H1 (cell line): ENCODE results near the gene ATXN8OS. TPM values are rescaled to one million over a fixed set of nuclear protein-coding genes. Genes with fewer than 3 reads are reported as not detected.

Experiments
- CTCF ChIA-PET: fragments of 300-600 bp; sonication (Branson Sonifier 250); formaldehyde crosslinking; loops from one replicate; lab custom pipeline; 2021; ENCODE audit not compliant: partially characterized antibody; lab: Charles Lee
- POLR2A ChIA-PET: fragments of 300-600 bp; sonication (Branson Sonifier 250); formaldehyde crosslinking; loops from one replicate; lab custom pipeline; 2021; ENCODE audit warnings: inconsistent platforms; ENCODE audit not compliant: partially characterized antibody; lab: Charles Lee
- DNase-seq, 2 experiments: peaks; one replicate each; pipeline versions ENCODE4 v3.0.0 to v3.0.0-alpha.2; 2010 to 2022; ENCODE audit warnings: low spot score in 2 of 2, low read depth in 1 of 2, mixed read lengths in 1 of 2
- FAIRE-seq: peaks from 2 replicates; lab custom pipeline; 2011; peaks lifted over from hg19 to GRCh38; lab: Jason Lieb, UNC
- H2AFZ ChIP-seq: 2 replicates; pipeline ENCODE4 v1.8.1; 2012; ENCODE audit warnings: low read length, inconsistent platforms
- H2AK5ac ChIP-seq: 2 replicates; pipeline ENCODE4 v1.6.1; 2013; ENCODE audit warnings: low read depth, low read length
- H2BK120ac ChIP-seq: replicated peaks from 2 replicates; pipeline ENCODE3; 2013; ENCODE audit warnings: low read depth, low read length, inconsistent platforms
- H2BK12ac ChIP-seq: 2 replicates; pipeline ENCODE4 v1.6.1; 2013; ENCODE audit warnings: low read depth, low read length
- H2BK15ac ChIP-seq: 2 replicates; pipeline ENCODE4 v1.6.1; 2013; ENCODE audit warnings: low read length
- H2BK20ac ChIP-seq: 2 replicates; pipeline ENCODE4 v1.6.1; 2013; ENCODE audit warnings: low read length
- H2BK5ac ChIP-seq: 2 replicates; pipeline ENCODE4 v1.6.1; 2013; ENCODE audit warnings: low read depth, low read length
- H3K14ac ChIP-seq: 2 replicates; pipeline ENCODE4 v1.6.1; 2013; ENCODE audit warnings: inconsistent platforms; ENCODE audit not compliant: insufficient read length
- H3K18ac ChIP-seq: 2 replicates; pipeline ENCODE4 v1.6.1; 2013; ENCODE audit warnings: low read length; ENCODE audit errors: extremely low read depth
- H3K23ac ChIP-seq: 2 replicates; pipeline ENCODE4 v1.6.1; 2013; ENCODE audit warnings: inconsistent platforms; ENCODE audit not compliant: insufficient read length
- H3K23me2 ChIP-seq: 2 replicates; pipeline ENCODE4 v1.6.1; 2013; ENCODE audit warnings: low read depth, low read length
- H3K27ac ChIP-seq: 2 replicates; pipeline ENCODE4 v1.6.1; 2011; ENCODE audit warnings: low read depth, low read length, inconsistent platforms
- H3K27me3 ChIP-seq, 4 experiments: replicated peaks in 1 of 4; 1 replicate in 1 of 4; 2 replicates in 3 of 4; pipeline versions ENCODE4 v1.6.1 to v1.8.1; 2011 to 2013; ENCODE audit warnings: low read length in 3 of 4, mild to moderate bottlenecking in 3 of 4, inconsistent platforms in 2 of 4, mixed read lengths in 2 of 4, moderate library complexity in 1 of 4; ENCODE audit not compliant: control insufficient read depth in 3 of 4, insufficient read depth in 3 of 4; ENCODE audit errors: extremely low read depth in 1 of 4
- H3K36me3 ChIP-seq, 4 experiments: 2 replicates each; pipeline versions ENCODE4 v1.6.1 to v1.8.1; 2011 to 2013; ENCODE audit warnings: mild to moderate bottlenecking in 4 of 4, low read length in 3 of 4, moderate library complexity in 2 of 4, control low read depth in 1 of 4, inconsistent platforms in 1 of 4; ENCODE audit not compliant: insufficient read depth in 4 of 4, control insufficient read depth in 2 of 4
- H3K4ac ChIP-seq: replicated peaks from 2 replicates; pipeline ENCODE3; 2013; ENCODE audit warnings: low read length, low read depth, mixed read lengths, inconsistent platforms; ENCODE audit not compliant: insufficient read length
- H3K4me1 ChIP-seq, 4 experiments: replicated peaks in 1 of 4; 1 replicate in 1 of 4; 2 replicates in 3 of 4; pipeline versions ENCODE4 v1.6.1 to v1.8.1; 2011 to 2013; ENCODE audit warnings: low read length in 3 of 4, inconsistent platforms in 2 of 4, mixed read lengths in 1 of 4; ENCODE audit not compliant: insufficient read depth in 4 of 4, control insufficient read depth in 3 of 4
- H3K4me2 ChIP-seq, 2 experiments: 2 replicates each; pipeline versions ENCODE4 v1.6.1 to v1.8.1; 2011 to 2013; ENCODE audit warnings: low read depth in 2 of 2, low read length in 2 of 2, control low read depth in 1 of 2, inconsistent platforms in 1 of 2, mild to moderate bottlenecking in 1 of 2; ENCODE audit not compliant: insufficient read depth in 1 of 2
- H3K4me3 ChIP-seq, 4 experiments: fragments of 200-600, 300-600 bp in 1 of 4; sonication (generic), shearing (Covaris generic), sonication (Bioruptor Twin) in 1 of 4; 2 replicates each; pipeline versions ENCODE4 v1.5.1 to v1.8.1; 2011 to 2016; ENCODE audit warnings: low read length in 4 of 4, low read depth in 3 of 4, control low read depth in 2 of 4, inconsistent platforms in 2 of 4, mild to moderate bottlenecking in 2 of 4, mixed read lengths in 1 of 4, moderate library complexity in 1 of 4; ENCODE audit not compliant: insufficient read depth in 2 of 4; ENCODE audit errors: extremely low read depth in 1 of 4
- H3K56ac ChIP-seq: replicated peaks from 2 replicates; pipeline ENCODE3; 2013; ENCODE audit warnings: low read depth, mild to moderate bottlenecking, mixed read lengths, low read length, inconsistent platforms; ENCODE audit not compliant: insufficient read length
- H3K79me1 ChIP-seq: 2 replicates; pipeline ENCODE4 v1.6.1; 2013; ENCODE audit warnings: low read depth, low read length, control low read depth
- H3K79me2 ChIP-seq, 2 experiments: 2 replicates each; pipeline versions ENCODE4 v1.6.1 to v1.8.1; 2012 to 2013; ENCODE audit warnings: low read length in 2 of 2, mild to moderate bottlenecking in 2 of 2, inconsistent platforms in 1 of 2; ENCODE audit not compliant: insufficient read depth in 2 of 2, control insufficient read depth in 1 of 2
- H3K9ac ChIP-seq, 4 experiments: replicated peaks in 1 of 4; 1 replicate in 1 of 4; 2 replicates in 3 of 4; pipeline versions ENCODE4 v1.6.1 to v1.8.1; 2011 to 2013; ENCODE audit warnings: low read depth in 3 of 4, low read length in 3 of 4, control low read depth in 2 of 4, mild to moderate bottlenecking in 2 of 4, moderate library complexity in 2 of 4, inconsistent platforms in 1 of 4; ENCODE audit errors: extremely low read depth in 1 of 4
- H3K9me3 ChIP-seq, 2 experiments: 2 replicates each; pipeline versions ENCODE4 v1.6.1 to v1.8.1; 2012 to 2013; ENCODE audit warnings: mild to moderate bottlenecking in 2 of 2, moderate library complexity in 2 of 2, control low read depth in 1 of 2, inconsistent platforms in 1 of 2, low read depth in 1 of 2, low read length in 1 of 2, mixed read lengths in 1 of 2; ENCODE audit not compliant: insufficient read depth in 2 of 2
- H4K20me1 ChIP-seq, 2 experiments: replicated peaks in 1 of 2; 2 replicates each; pipeline versions ENCODE3 to v1.8.1; 2011 to 2013; ENCODE audit warnings: inconsistent platforms in 2 of 2, low read length in 2 of 2, mild to moderate bottlenecking in 1 of 2; ENCODE audit not compliant: insufficient read depth in 2 of 2, control insufficient read depth in 1 of 2
- H4K5ac ChIP-seq: 2 replicates; pipeline ENCODE4 v1.6.1; 2013; ENCODE audit warnings: low read length, low read depth, mixed read lengths, inconsistent platforms; ENCODE audit not compliant: insufficient read length
- H4K8ac ChIP-seq: 2 replicates; pipeline ENCODE4 v1.8.0; 2013; ENCODE audit warnings: mild to moderate bottlenecking, moderate library complexity, low read length, inconsistent platforms; ENCODE audit not compliant: insufficient read depth; ENCODE audit errors: extremely low read depth
- H4K91ac ChIP-seq: replicated peaks from 2 replicates; pipeline ENCODE3; 2013; ENCODE audit warnings: low read length, mixed read lengths, inconsistent platforms; ENCODE audit not compliant: insufficient read length
- CBX8 ChIP-seq: fragments of 300-800, 300-1000 bp; sonication (generic); IDR thresholded peaks from 2 replicates; pipeline ENCODE4 v1.7.1; 2016; ENCODE audit warnings: low read depth, low read length, borderline replicate concordance
- CHD1 ChIP-seq: IDR thresholded peaks from 2 replicates; pipeline ENCODE4 v1.6.1; 2012; ENCODE audit warnings: low read depth, low read length, improper control_type of control experiment
- CHD2 ChIP-seq: IDR thresholded peaks from 2 replicates; pipeline ENCODE4 v1.6.1; 2012; ENCODE audit warnings: low read length, improper control_type of control experiment
- EGR1 ChIP-seq: IDR thresholded peaks from 2 replicates; pipeline ENCODE4 v1.6.1; 2011; ENCODE audit warnings: low read depth, low read length, borderline replicate concordance
- POLR2AphosphoS5 ChIP-seq: IDR thresholded peaks from 2 replicates; pipeline ENCODE4 v1.6.1; 2011; ENCODE audit warnings: low read depth, low read length
- RXRA ChIP-seq: IDR thresholded peaks from 2 replicates; pipeline ENCODE4 v1.6.1; 2011; ENCODE audit warnings: low read depth, mild to moderate bottlenecking, low read length, moderate library complexity; ENCODE audit not compliant: insufficient read depth
- SAP30 ChIP-seq: fragments of 300-600 bp; sonication (generic); IDR thresholded peaks from 2 replicates; pipeline ENCODE4 v1.7.1; 2012; ENCODE audit warnings: low read length, moderate library complexity, mild to moderate bottlenecking, inconsistent platforms; ENCODE audit not compliant: insufficient read depth, insufficient replicate concordance
- SIX5 ChIP-seq: IDR thresholded peaks from 2 replicates; pipeline ENCODE4 v1.6.1; 2011; ENCODE audit warnings: mild to moderate bottlenecking, low read depth, low read length
- SUZ12 ChIP-seq: fragments of 200-600 bp; sonication (generic); IDR thresholded peaks from 2 replicates; pipeline ENCODE4 v1.6.1; 2012; ENCODE audit warnings: mild to moderate bottlenecking, inconsistent platforms, low read length, moderate library complexity, mixed read lengths
- TAF1 ChIP-seq: IDR thresholded peaks from 2 replicates; pipeline ENCODE4 v1.6.1; 2011; ENCODE audit warnings: mild to moderate bottlenecking, low read depth, low read length
- TAF7 ChIP-seq: optimal IDR thresholded peaks from 2 replicates; pipeline ENCODE3; 2011; ENCODE audit warnings: low read depth, mild to moderate bottlenecking, inconsistent platforms, low read length, moderate library complexity, borderline replicate concordance
- TEAD4 ChIP-seq: IDR thresholded peaks from 2 replicates; pipeline ENCODE4 v1.6.1; 2012; ENCODE audit warnings: low read depth, low read length, inconsistent platforms, mixed read lengths
- YY1 ChIP-seq: IDR thresholded peaks from 2 replicates; pipeline ENCODE4 v1.6.1; 2011; ENCODE audit warnings: low read depth, mild to moderate bottlenecking, low read length
- WGBS, 2 experiments: shearing (Covaris generic) in 1 of 2; methylation state at CpG; one replicate each; pipeline versions ENCODE4 v1.1.6 to v1.1.7; 2013 to 2015; ENCODE audit warnings: low lambda C conversion rate in 2 of 2, mixed read lengths in 2 of 2, inconsistent platforms in 1 of 2, low coverage in 1 of 2, missing lambda C conversion rate in 1 of 2; ENCODE audit not compliant: insufficient replicate concordance in 2 of 2, insufficient coverage in 1 of 2, insufficient read length in 1 of 2; ENCODE audit errors: extremely low coverage in 1 of 2, missing lambda C conversion rate in 1 of 2; 5-methylcytosine and 5-hydroxymethylcytosine counted together
- polyA plus RNA-seq, 7 experiments: library from polyadenylated mRNA; depleted of rRNA in 3 of 7; stranded (reverse) in 5 of 7; unstranded in 2 of 7; fragments of >200 nt in 5 of 7; fragments of 200-250 nt in 2 of 7; gene quantifications; 1 replicate in 5 of 7; 2 replicates in 1 of 7; 4 replicates in 1 of 7; pipeline versions ENCODE4 v1.2.1 to v1.2.3, GENCODE V29; 2011 to 2013; ENCODE audit warnings: missing spikeins in 2 of 7, mixed read lengths in 2 of 7
- total RNA-seq: library from RNA; stranded (reverse); fragmentation: NEBNext Ultra II Directional; extraction: Animal tissue kit (Norgen Biotek cat#: 25700); gene quantifications from 2 replicates; pipeline ENCODE4 v1.2.1, GENCODE V29; 2021

ATXN8OS gene
- total and polyA plus RNA-seq, 2 of the 8 experiments (the other 6 are each of a cell fraction or from before 2014, with no cell fraction given): not detected

GRCh38 chr13:70178346-70178745 lies 70.7 kb downstream of the ATXN8OS start:
- Histone ChIP-seq H3K4ac (no peak overlapping the region), H4K5ac (no peak overlapping the region), H4K91ac (no peak overlapping the region), H3K79me1 (no peaks in the 10 kb centered on the region), H2BK120ac (no peak overlapping the region), H4K8ac (no peak overlapping the region), H3K9ac (no peak overlapping the region), H3K23ac (no peak overlapping the region), H3K9me3 (no peaks in the 10 kb centered on the region), H3K4me1 (peaks cover 0 to 2% (median 0%) of the 10 kb centered on the region in 4 experiments; a peak in 1 of 7 replicates), H4K20me1 (no peaks in the 10 kb centered on the region), H2BK12ac (no peak overlapping the region), H3K36me3 (no peaks in the 10 kb centered on the region), H2BK5ac (no peak overlapping the region), H3K23me2 (no peaks in the 10 kb centered on the region), H2BK15ac (no peak overlapping the region), H3K18ac (no peak overlapping the region), H3K27me3 (no peaks in the 10 kb centered on the region), H2AK5ac (no peak overlapping the region), H3K56ac (no peak overlapping the region), H2BK20ac (no peak overlapping the region), H3K14ac (no peak overlapping the region), H3K27ac (no peak overlapping the region), H2AFZ (no peak overlapping the region), H3K79me2 (no peaks in the 10 kb centered on the region), H3K4me2 (no peak overlapping the region), H3K4me3 (no peak overlapping the region)
- no peak for TF ChIP-seq POLR2AphosphoS5
- no peak for TF ChIP-seq CHD1
- TF ChIP-seq TAF7: no peak
- no peak for TF ChIP-seq YY1
- TF ChIP-seq RXRA: no peak
- no peak for TF ChIP-seq SUZ12
- TF ChIP-seq EGR1: no peak
- no peak for TF ChIP-seq CHD2
- TF ChIP-seq SIX5: no peak
- no peak for TF ChIP-seq TEAD4
- TF ChIP-seq SAP30: no peak
- no peak for TF ChIP-seq TAF1
- no peak for TF ChIP-seq CBX8
- DNase-seq (no peak), FAIRE-seq (no peak)
- CTCF ChIA-PET: no interaction called here
- 96% methylated on average over 1 of the region's 1 CpG; no CpG with 5 or more reads in 1 of the 2 experiments for WGBS, 2 experiments
- POLR2A ChIA-PET: no interaction called here
